Tibial nerve (tissue), 4 donors: ENCODE results near the gene DDX20.

Source experiments
- EP300 ChIP-seq, 2 donors: sonication (generic); formaldehyde crosslinking; IDR thresholded peaks; one replicate each; pipeline ENCODE4 v1.6.1; 2017; ENCODE audit warnings: antibody characterized with exemption in 2 of 2, mild to moderate bottlenecking in 1 of 2
- TF ChIP-seq, protein P1 (sequence below), 5 experiments: fragments of 200-600 bp in 3 of 5; fragments of 450-650 bp in 2 of 5; sonication (generic) in 3 of 5; IDR thresholded peaks; one replicate each; pipeline ENCODE4 v1.5.1; 2016 to 2019; ENCODE audit warnings: antibody characterized with exemption in 5 of 5, mild to moderate bottlenecking in 3 of 5, moderate library complexity in 2 of 5

DNA sequence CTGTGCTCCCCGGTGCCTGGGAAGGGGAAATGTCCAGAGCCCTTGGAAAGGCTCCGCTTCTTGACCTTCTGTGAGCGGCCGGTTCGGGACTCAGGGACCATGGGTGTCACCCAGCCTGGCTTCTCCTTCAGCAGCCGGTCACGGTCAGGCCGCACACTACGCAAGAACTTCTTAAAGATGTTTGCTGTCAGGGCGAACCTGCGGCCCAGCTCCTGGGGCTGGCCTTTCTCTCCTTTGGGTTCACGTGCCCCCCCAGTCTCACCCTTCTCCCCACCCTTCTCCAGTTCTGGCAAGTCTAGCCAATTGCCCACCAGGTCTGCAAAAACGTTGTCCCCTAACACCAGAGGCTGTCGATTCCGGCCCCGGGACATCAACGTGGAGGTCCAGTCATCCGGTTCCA lies 28.6 kb upstream of the DDX20 start:
- TF ChIP-seq EP300 (IDR thresholded peaks at IDR 0.05): no peak
- TF ChIP-seq, protein P1, sequence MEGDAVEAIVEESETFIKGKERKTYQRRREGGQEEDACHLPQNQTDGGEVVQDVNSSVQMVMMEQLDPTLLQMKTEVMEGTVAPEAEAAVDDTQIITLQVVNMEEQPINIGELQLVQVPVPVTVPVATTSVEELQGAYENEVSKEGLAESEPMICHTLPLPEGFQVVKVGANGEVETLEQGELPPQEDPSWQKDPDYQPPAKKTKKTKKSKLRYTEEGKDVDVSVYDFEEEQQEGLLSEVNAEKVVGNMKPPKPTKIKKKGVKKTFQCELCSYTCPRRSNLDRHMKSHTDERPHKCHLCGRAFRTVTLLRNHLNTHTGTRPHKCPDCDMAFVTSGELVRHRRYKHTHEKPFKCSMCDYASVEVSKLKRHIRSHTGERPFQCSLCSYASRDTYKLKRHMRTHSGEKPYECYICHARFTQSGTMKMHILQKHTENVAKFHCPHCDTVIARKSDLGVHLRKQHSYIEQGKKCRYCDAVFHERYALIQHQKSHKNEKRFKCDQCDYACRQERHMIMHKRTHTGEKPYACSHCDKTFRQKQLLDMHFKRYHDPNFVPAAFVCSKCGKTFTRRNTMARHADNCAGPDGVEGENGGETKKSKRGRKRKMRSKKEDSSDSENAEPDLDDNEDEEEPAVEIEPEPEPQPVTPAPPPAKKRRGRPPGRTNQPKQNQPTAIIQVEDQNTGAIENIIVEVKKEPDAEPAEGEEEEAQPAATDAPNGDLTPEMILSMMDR (IDR thresholded peaks at IDR 0.05): no peak
